GM12865 (cell line): ENCODE results near the gene APOD.
A peak's percentile ranks its signal among the peaks of the same experiment; 100 is the strongest.

Experiments
- DNase-seq: peaks from one replicate; pipeline ENCODE4 v3.0.0; 2010; ENCODE audit warnings: low read depth
- H3K4me3 ChIP-seq: 2 replicates; pipeline ENCODE4 v1.5.1; 2011; ENCODE audit warnings: mild to moderate bottlenecking, low read depth, low read length, control low read depth
- CTCF ChIP-seq: IDR thresholded peaks from 2 replicates; pipeline ENCODE4 v1.5.1; 2011; ENCODE audit warnings: low read length, control low read depth, low read depth, inconsistent platforms; ENCODE audit not compliant: insufficient read depth; ENCODE audit errors: missing control alignments

APOD gene

GRCh38 chr3:195554458-195554857 is 29.3 kb downstream of the APOD start:
- no peak for DNase-seq
- TF ChIP-seq CTCF: no peak
- H3K4me3 ChIP-seq: no peak overlapping the region

- no peak overlapping the region for H3K4me3 ChIP-seq
- DNase-seq: no peak
- no peak for TF ChIP-seq CTCF
Measured at GRCh38 chr3:195553268-195553667, 30.5 kb downstream of the APOD start.

GRCh38 chr3:195551381-195551978 is 32.3 kb downstream of the APOD start:
- TF ChIP-seq CTCF: no peak
- no peak for DNase-seq
- no peak overlapping the region for H3K4me3 ChIP-seq

- no peak overlapping the region for H3K4me3 ChIP-seq
- no peak for TF ChIP-seq CTCF
- peak; percentile 18 for DNase-seq
Measured at GRCh38 chr3:195550723-195551122, 33.0 kb downstream of the APOD start.

GRCh38 chr3:195549931-195550519 is 33.7 kb downstream of the APOD start:
- no peak for TF ChIP-seq CTCF
- DNase-seq: peak; percentile 82
- peak overlapping the region; percentile 51 for H3K4me3 ChIP-seq

GRCh38 chr3:195548987-195549386 is 34.8 kb downstream of the APOD start:
- no peak overlapping the region for H3K4me3 ChIP-seq
- TF ChIP-seq CTCF: no peak
- no peak for DNase-seq

- TF ChIP-seq CTCF: no peak
- DNase-seq: no peak
- no peak overlapping the region for H3K4me3 ChIP-seq
Measured at GRCh38 chr3:195548501-195548900, 35.2 kb downstream of the APOD start.
